CD4-positive, alpha-beta memory T cell (primary cell): ENCODE results near the gene PAEP. TPM values are rescaled to one million over a fixed set of nuclear protein-coding genes. Genes with fewer than 3 reads are reported as not detected.

Source experiments
- CTCF ChIA-PET: fragments of 350-600 bp; sonication (Branson Sonifier 250); formaldehyde crosslinking; loops from one replicate; lab custom pipeline; 2021; ENCODE audit warnings: inconsistent platforms; ENCODE audit not compliant: partially characterized antibody; lab: Charles Lee
- POLR2A ChIA-PET: fragments of 350-600 bp; sonication (Branson Sonifier 250); formaldehyde crosslinking; loops from one replicate; lab custom pipeline; 2021; ENCODE audit not compliant: partially characterized antibody; lab: Charles Lee
- DNase-seq, 5 donors: peaks; one replicate each; pipeline versions ENCODE4 v3.0.0 to v3.0.0-alpha.2; 2020 to 2022; ENCODE audit warnings: mixed read lengths in 1 of 5
- H3K27ac ChIP-seq: one replicate; pipeline ENCODE4 v1.7.0; 2013; ENCODE audit warnings: low read depth, low read length
- H3K27me3 ChIP-seq: 2 replicates; pipeline ENCODE4 v1.7.0; 2013; ENCODE audit warnings: mild to moderate bottlenecking, low read length, moderate library complexity; ENCODE audit not compliant: insufficient read depth
- H3K36me3 ChIP-seq: 2 replicates; pipeline ENCODE4 v1.7.0; 2013; ENCODE audit warnings: mild to moderate bottlenecking, low read length, moderate library complexity; ENCODE audit not compliant: insufficient read depth
- H3K4me1 ChIP-seq: 2 replicates; pipeline ENCODE4 v1.7.0; 2013; ENCODE audit warnings: mild to moderate bottlenecking, low read length, moderate library complexity; ENCODE audit not compliant: insufficient read depth
- H3K4me3 ChIP-seq, 2 donors: one replicate each; pipeline ENCODE4 v1.7.0; 2013; ENCODE audit warnings: low read length in 2 of 2, mild to moderate bottlenecking in 1 of 2
- H3K9me3 ChIP-seq, 2 donors: one replicate each; pipeline ENCODE4 v1.7.0; 2013; ENCODE audit warnings: low read length in 2 of 2, control low read depth in 1 of 2; ENCODE audit not compliant: control insufficient read depth in 1 of 2
- H3K27ac Mint-ChIP-seq, 7 donors: one replicate each; pipeline ENCODE4 v1.8.0; 2020 to 2021; ENCODE audit warnings: mixed read lengths in 7 of 7, mild to moderate bottlenecking in 6 of 7, inconsistent platforms in 3 of 7, moderate library complexity in 3 of 7
- H3K27me3 Mint-ChIP-seq, 2 donors: one replicate each; pipeline ENCODE4 v1.8.0; 2020 to 2021; ENCODE audit warnings: mixed read lengths in 2 of 2
- H3K36me3 Mint-ChIP-seq, 2 donors: one replicate each; pipeline ENCODE4 v1.8.0; 2020 to 2021; ENCODE audit warnings: mixed read lengths in 2 of 2, inconsistent platforms in 1 of 2, mild to moderate bottlenecking in 1 of 2
- H3K4me1 Mint-ChIP-seq, 4 donors: one replicate each; pipeline ENCODE4 v1.8.0; 2020 to 2021; ENCODE audit warnings: mixed read lengths in 4 of 4, mild to moderate bottlenecking in 1 of 4
- H3K4me3 Mint-ChIP-seq, 8 donors: one replicate each; pipeline ENCODE4 v1.8.0; 2020 to 2021; ENCODE audit warnings: mixed read lengths in 8 of 8, mild to moderate bottlenecking in 7 of 8, moderate library complexity in 6 of 8, inconsistent platforms in 3 of 8
- H3K9me3 Mint-ChIP-seq, 8 donors: one replicate each; pipeline ENCODE4 v1.8.0; 2020 to 2021; ENCODE audit warnings: mixed read lengths in 8 of 8, mild to moderate bottlenecking in 5 of 8, inconsistent platforms in 3 of 8, moderate library complexity in 1 of 8
- intact Hi-C: fragments of 100-400 bp; cut with micrococcal nuclease; formaldehyde crosslinking; loops from one replicate; pipeline ENCODE4 v1.15.1; 2023
- polyA plus RNA-seq, 2 donors: library from polyadenylated mRNA; unstranded; fragments of 300-500 nt; fragmentation: Illumina TruSeq; gene quantifications; one replicate each; pipeline ENCODE4 v1.2.3, GENCODE V29; 2021
- total RNA-seq, 2 experiments: library from RNA; stranded (reverse); gene quantifications; one replicate each; pipeline ENCODE4 v1.2.3, GENCODE V29; 2021

Gene PAEP
- total and polyA plus RNA-seq, 4 experiments from 2014 or later, result not detected

DNA sequence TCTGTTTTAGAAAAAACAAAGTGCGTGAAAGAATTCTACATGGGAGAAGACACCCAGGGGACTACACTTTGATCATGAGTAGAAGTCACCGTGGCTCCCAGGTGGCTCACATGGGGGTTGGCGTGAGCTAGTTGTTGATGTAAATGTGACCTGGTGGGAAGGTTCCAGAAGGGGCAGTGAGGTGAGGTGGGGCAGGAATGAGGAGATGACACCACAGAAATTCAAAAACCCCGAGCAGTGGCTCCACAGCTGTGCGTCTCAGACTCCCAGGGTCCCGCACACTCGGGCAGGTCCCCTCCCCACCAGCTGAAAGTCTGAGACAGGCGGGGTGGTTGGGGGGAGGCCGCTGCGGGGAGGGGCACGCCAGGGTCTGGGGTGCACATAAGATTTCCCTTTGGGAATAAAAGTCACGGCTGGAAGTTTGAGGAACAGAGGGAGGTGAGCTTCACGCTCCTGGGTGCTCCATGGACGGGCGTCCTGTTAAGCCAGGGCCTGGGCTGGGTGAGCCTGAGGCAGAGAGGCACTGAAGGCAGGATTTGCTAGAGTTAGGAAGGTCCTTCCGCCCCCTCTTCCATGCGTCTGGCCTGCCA, 47.9 kb downstream of the PAEP start:
- ChIA-PET CTCF (interaction anchor here (1.3 kb wide), 1 partner anchor 9 kb away, joined by 3 read pairs; no protein-coding TSS in a partner anchor), POLR2A (no interaction called here)
- Histone ChIP-seq H3K27me3 (no peaks in the 10 kb centered on the region), H3K4me3 (no peak overlapping the region), H3K27ac (no peak overlapping the region), H3K9me3 (no peaks in the 10 kb centered on the region), H3K4me1 (no peaks in the 10 kb centered on the region), H3K36me3 (no peaks in the 10 kb centered on the region)
- no peak for DNase-seq
- Mint-ChIP-seq H3K36me3 (no peaks in the 10 kb centered on the region), H3K4me3 (no peak overlapping the region), H3K27me3 (peaks cover 0 to 4% of the 10 kb centered on the region in 2 donors), H3K4me1 (no peaks in the 10 kb centered on the region), H3K27ac (no peak overlapping the region), H3K9me3 (peaks cover 0 to 5% (median 0%) of the 10 kb centered on the region in 8 donors)
- intact Hi-C loops, result loop anchor here (10.0 kb wide), 1 partner anchor 675 kb away; no protein-coding TSS in a partner anchor

DNA sequence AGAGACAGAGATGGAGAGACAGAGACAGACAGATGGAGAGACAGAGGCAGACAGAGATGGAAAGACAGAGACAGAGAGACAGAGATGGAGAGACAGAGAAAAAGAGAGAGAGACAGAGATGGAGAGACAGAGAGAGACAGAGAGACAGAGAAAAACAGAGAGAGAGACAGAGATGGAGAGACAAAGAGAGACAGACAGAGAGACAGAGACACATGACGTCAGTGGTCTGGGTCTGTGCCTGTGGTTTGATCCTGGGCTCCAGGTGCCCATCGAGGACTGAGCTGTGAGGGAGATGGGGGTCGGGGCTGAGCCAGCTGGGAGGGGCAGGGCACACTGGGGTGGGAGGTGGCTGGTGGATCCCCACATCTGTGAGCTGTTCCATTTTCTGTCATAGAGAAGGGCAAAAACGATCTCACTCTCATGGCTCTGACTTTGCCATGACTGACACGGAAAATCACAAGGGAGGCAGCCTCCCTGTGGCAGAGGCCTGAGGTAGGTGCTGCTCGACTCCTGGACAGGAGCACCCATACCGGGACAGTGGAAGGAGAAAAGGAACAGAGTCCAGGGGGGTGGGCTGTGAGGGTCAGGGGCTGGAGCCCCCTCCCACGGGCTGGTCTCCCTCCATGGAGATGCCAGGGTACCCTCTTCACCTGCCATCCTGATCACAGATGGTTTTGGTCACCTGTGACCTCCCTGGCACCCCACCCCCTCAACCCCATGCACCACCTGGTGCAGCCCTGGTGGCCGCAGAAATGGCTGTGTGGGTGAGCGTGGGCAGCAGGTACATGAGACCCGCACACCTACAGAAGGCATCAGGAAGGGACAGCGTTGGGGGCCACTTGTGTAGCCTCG, 49.0 kb downstream of the PAEP start:
- no peak for DNase-seq
- no peaks in the 10 kb centered on the region for H3K4me1 ChIP-seq
- Mint-ChIP-seq H3K9me3 (peaks cover 0 to 5% (median 0%) of the 10 kb centered on the region in 8 donors), H3K36me3 (no peaks in the 10 kb centered on the region), H3K27me3 (peaks cover 0 to 4% of the 10 kb centered on the region in 2 donors), H3K4me3 (no peak overlapping the region), H3K4me1 (no peaks in the 10 kb centered on the region), H3K27ac (no peak overlapping the region)
- no peak overlapping the region for H3K27ac ChIP-seq
- H3K36me3 ChIP-seq, result no peaks in the 10 kb centered on the region
- intact Hi-C loops, result no loop called here
- ChIA-PET CTCF (interaction anchor here (1.3 kb wide), 1 partner anchor 10 kb away, joined by 3 read pairs; no protein-coding TSS in a partner anchor), POLR2A (no interaction called here)
- no peaks in the 10 kb centered on the region for H3K9me3 ChIP-seq
- H3K27me3 ChIP-seq, result no peaks in the 10 kb centered on the region
- H3K4me3 ChIP-seq, result no peak overlapping the region

DNA sequence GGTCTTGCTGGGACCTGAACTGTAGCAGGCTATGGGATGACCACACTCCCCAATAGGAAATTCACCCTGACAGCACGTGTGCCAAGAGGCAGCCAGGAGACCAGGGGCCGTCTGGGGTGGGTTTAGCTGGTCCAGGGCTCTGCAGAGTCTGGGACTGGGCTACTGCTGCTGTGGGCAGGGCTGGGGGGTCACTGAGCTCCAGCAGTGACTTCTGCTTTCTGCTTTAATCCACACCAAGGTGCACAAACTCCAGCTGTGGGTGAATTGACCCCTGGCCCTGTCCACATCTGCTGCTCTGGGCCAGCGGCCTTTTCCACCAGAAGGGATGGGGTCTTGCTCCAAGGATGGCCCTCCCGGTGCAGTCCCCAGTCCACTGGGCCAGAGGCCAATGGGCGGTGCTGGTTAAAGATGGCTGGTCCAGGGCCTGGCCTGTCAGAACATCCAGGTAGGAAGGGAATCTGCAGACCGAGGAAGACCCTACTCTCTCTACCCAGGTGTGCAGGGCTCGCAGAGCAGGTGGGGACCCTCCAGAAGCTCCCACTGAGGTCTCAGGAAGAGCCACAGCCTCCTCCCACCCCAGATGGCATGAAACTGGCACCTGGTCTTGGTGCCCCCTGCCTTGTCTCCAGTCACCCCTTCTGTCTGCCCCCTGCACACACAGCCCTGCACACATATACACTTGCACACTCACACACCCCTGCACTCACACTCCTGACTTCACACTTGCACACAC, 49.8 kb downstream of the PAEP start:
- H3K27me3 ChIP-seq, result no peaks in the 10 kb centered on the region
- no peak overlapping the region for H3K27ac ChIP-seq
- H3K4me3 ChIP-seq, result no peak overlapping the region
- Mint-ChIP-seq H3K9me3 (peaks cover 0 to 5% (median 0%) of the 10 kb centered on the region in 8 donors), H3K36me3 (no peaks in the 10 kb centered on the region), H3K27ac (peak overlapping the region in 1 of 7 donors; percentile 23), H3K4me1 (no peaks in the 10 kb centered on the region), H3K27me3 (peaks cover 0 to 4% of the 10 kb centered on the region in 2 donors), H3K4me3 (no peak overlapping the region)
- DNase-seq, result no peak
- no peaks in the 10 kb centered on the region for H3K9me3 ChIP-seq
- intact Hi-C loops, result no loop called here
- CTCF ChIA-PET, result no interaction called here
- no peaks in the 10 kb centered on the region for H3K36me3 ChIP-seq
- H3K4me1 ChIP-seq, result no peaks in the 10 kb centered on the region
- POLR2A ChIA-PET, result no interaction called here

DNA sequence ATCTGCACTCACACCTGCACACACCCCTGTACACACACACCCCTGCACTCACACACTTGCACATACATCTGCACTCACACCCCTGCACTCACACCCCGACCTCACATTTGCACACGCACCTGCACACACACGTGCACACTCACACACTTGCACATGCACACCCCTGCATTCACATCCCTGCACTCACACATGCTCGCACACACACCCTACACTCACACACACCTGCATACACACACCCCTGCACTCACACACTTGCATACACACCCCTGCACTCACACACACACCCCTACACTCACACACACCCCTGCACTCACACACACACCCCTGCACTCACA, 50.3 kb downstream of the PAEP start:
- Mint-ChIP-seq H3K4me1 (no peaks in the 10 kb centered on the region), H3K4me3 (no peak overlapping the region), H3K27me3 (peaks cover 0 to 1% of the 10 kb centered on the region in 2 donors), H3K27ac (no peak overlapping the region), H3K36me3 (no peaks in the 10 kb centered on the region), H3K9me3 (peaks cover 0 to 5% (median 0%) of the 10 kb centered on the region in 8 donors)
- intact Hi-C loops, result no loop called here
- no peaks in the 10 kb centered on the region for H3K9me3 ChIP-seq
- no peak overlapping the region for H3K27ac ChIP-seq
- H3K4me3 ChIP-seq, result no peak overlapping the region
- H3K4me1 ChIP-seq, result no peaks in the 10 kb centered on the region
- ChIA-PET POLR2A (no interaction called here), CTCF (no interaction called here)
- DNase-seq, result no peak
- no peaks in the 10 kb centered on the region for H3K36me3 ChIP-seq
- no peaks in the 10 kb centered on the region for H3K27me3 ChIP-seq

DNA sequence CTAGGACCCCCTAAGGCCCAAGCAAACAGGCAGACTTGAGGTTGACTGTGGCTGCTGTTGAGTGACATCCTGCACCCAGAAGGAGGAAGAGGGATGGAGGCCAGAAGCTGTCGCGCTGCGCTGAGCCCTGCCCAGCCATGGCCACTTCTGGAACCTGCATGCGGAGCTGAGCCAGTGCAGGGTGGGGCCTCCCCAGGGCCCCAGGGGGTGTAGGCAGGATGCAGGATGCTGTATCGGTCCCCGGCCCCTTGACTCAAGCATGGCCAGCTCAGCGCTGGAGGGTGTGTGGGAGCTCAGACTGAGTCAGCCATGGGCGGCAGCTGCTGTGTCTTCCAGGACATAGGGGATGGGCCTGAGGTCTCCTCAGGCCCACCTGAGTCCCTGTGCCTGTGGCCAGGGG, 50.9 kb downstream of the PAEP start:
- intact Hi-C loops, result no loop called here
- CTCF ChIA-PET, result no interaction called here
- no peaks in the 10 kb centered on the region for H3K36me3 Mint-ChIP-seq
- Histone ChIP-seq H3K4me3 (no peak overlapping the region), H3K4me1 (no peaks in the 10 kb centered on the region), H3K9me3 (no peaks in the 10 kb centered on the region), H3K36me3 (no peaks in the 10 kb centered on the region), H3K27me3 (no peaks in the 10 kb centered on the region), H3K27ac (no peak overlapping the region)
- H3K27me3 Mint-ChIP-seq, result no peaks in the 10 kb centered on the region
- POLR2A ChIA-PET, result interaction anchor here (0.6 kb wide), 1 partner anchor 18 kb away, joined by 3 read pairs; no protein-coding TSS in a partner anchor
- H3K9me3 Mint-ChIP-seq, result peaks cover 0 to 5% (median 0%) of the 10 kb centered on the region in 8 donors
- H3K4me1 Mint-ChIP-seq, result no peaks in the 10 kb centered on the region
- DNase-seq, result no peak
- no peak overlapping the region for H3K27ac Mint-ChIP-seq
- H3K4me3 Mint-ChIP-seq, result no peak overlapping the region

DNA sequence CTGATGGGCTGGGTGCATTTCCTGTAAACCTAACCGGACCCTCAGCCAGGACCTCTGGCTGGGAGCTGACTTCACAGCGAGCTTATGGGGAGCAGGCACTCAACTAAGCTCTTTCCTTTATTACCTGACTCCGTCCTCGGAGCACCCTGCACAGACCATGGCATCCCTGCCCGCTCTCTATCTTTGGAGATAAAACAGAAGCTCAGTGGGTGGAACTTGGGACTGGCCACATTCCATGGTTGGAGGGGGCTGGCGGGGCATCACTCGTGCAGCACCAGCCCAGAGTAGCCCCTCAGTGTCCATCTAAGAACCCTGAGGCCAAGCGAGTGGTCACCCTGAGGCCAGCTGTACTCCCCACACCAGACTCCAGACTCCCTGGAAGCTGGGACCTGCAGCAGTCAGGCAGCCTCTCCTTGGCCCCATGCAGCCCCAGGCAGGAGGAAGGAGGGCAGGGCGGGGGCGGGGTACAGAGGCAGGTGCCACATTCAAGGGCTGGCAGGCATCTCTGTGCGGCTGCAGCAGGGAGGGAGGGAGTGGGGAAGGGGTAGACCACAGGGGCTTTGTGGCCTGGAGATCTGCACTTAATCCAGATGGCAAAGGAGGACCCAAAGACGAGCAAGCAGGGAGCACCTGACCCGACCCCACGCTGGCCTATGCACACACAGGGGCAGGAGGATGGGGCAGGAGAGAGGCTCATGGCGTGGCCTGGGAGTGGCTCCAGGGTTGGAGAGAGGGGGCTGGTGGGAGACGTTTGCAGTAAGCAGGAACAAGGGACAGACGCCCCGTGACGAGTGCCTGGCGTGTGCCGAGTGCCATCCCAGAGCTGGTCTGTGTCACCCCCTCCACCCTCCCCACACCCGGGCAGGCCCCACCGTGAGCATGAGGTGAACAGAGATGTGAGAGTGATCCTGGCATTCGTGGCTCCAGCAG, 51.7 kb downstream of the PAEP start:
- no peak overlapping the region for H3K4me3 ChIP-seq
- intact Hi-C loops, result no loop called here
- H3K27ac ChIP-seq, result no peak overlapping the region
- H3K36me3 Mint-ChIP-seq, result no peaks in the 10 kb centered on the region
- ChIA-PET CTCF (no interaction called here), POLR2A (interaction anchor here (0.6 kb wide), 1 partner anchor 17 kb away, joined by 3 read pairs; no protein-coding TSS in a partner anchor)
- no peaks in the 10 kb centered on the region for H3K27me3 ChIP-seq
- DNase-seq, result no peak
- no peak overlapping the region for H3K27ac Mint-ChIP-seq
- no peaks in the 10 kb centered on the region for H3K4me1 Mint-ChIP-seq
- no peaks in the 10 kb centered on the region for H3K9me3 ChIP-seq
- H3K4me1 ChIP-seq, result no peaks in the 10 kb centered on the region
- no peak overlapping the region for H3K4me3 Mint-ChIP-seq
- H3K9me3 Mint-ChIP-seq, result peaks cover 0 to 5% (median 0%) of the 10 kb centered on the region in 8 donors
- no peaks in the 10 kb centered on the region for H3K36me3 ChIP-seq
- H3K27me3 Mint-ChIP-seq, result no peaks in the 10 kb centered on the region
